Measurements from ENCODE around the gene PIGQ. TPM values are rescaled to one million over a fixed set of nuclear protein-coding genes. Genes with fewer than 3 reads are reported as not detected.

PIGQ gene
- total RNA-seq, 1 experiment from 2014 or later = 58.0 TPM

- H2AFZ ChIP-seq (ENCODE audit: low read length) = no peak within 1 kb of the TSS
- H2BK20ac ChIP-seq (ENCODE audit: low read depth, low read length, poor library complexity, severe bottlenecking) = no peak within 1 kb of the TSS
- no peak within 1 kb of the TSS for H2BK15ac ChIP-seq (ENCODE audit: low read depth, low read length)
- no peaks in the 10 kb centered on the region; the same call in 1 of the 2 replicates for H3K27me3 ChIP-seq (ENCODE audit: insufficient read depth, low read length)
- H3K27ac ChIP-seq (ENCODE audit: insufficient read length, low read depth, low read length) = no peak within 1 kb of the TSS
- H3K23ac ChIP-seq (ENCODE audit: insufficient read length, low read depth, low read length) = no peak within 1 kb of the TSS
- H3K18ac ChIP-seq (ENCODE audit: insufficient read length, low read depth, low read length) = no peak within 1 kb of the TSS
- no peak within 1 kb of the TSS for H3K4ac ChIP-seq (ENCODE audit: low read depth, low read length)
- no peak within 1 kb of the TSS for H3K4me2 ChIP-seq (ENCODE audit: insufficient read depth, insufficient read length, low read length)
- no peak within 1 kb of the TSS for H3T11ph ChIP-seq (ENCODE audit: low read length)
- no peak within 1 kb of the TSS for H2BK5ac ChIP-seq (ENCODE audit: insufficient read length, low read length)
- Mint-ChIP-seq H3K27me3 (ENCODE audit: low read depth) (peaks cover 15% of the 10 kb centered on the region), H3K27ac (0 out of 7 replicates have a peak within 1 kb of the TSS, but pooled peaks of 1 of the 3 experiments have one; percentile 18), H3K36me3 (ENCODE audit: insufficient read depth in 1 of 3, low read depth in 3 of 3) (peaks cover 0 to 2% (median 0%) of the 10 kb centered on the region in 3 experiments; a peak in 2 of 7 replicates), H3K9me3 (no peaks in the 10 kb centered on the region; a peak in 1 of 5 replicates), H3K4me3 (peak within 1 kb of the TSS; percentile 3 to 17; a peak in 1 of 5 replicates), H3K4me1 (peaks cover 13 to 33% of the 10 kb centered on the region in 2 experiments)
- H3K9ac ChIP-seq (ENCODE audit: extremely low read depth, insufficient read length, low read length) = no peak within 1 kb of the TSS
- H3K79me2 ChIP-seq (ENCODE audit: insufficient read depth, low read length) = no peaks in the 10 kb centered on the region; the same call in 1 of the 2 replicates
- H3K14ac ChIP-seq (ENCODE audit: insufficient read depth, low read length) = peak within 1 kb of the TSS; percentile 40; the same call in 1 of the 2 replicates
- H2BK120ac ChIP-seq (ENCODE audit: low read depth, low read length, poor library complexity, severe bottlenecking) = no peak within 1 kb of the TSS
- no peaks in the 10 kb centered on the region for H3K79me1 ChIP-seq (ENCODE audit: insufficient read depth, low read depth, low read length, poor library complexity, severe bottlenecking)
- no peak within 1 kb of the TSS for H3K56ac ChIP-seq (ENCODE audit: insufficient read length, low read depth, low read length)
- no peak within 1 kb of the TSS for H4K91ac ChIP-seq (ENCODE audit: insufficient read length, low read depth, low read length)
- H4K20me1 ChIP-seq (ENCODE audit: control insufficient read depth, insufficient read depth, insufficient read length) = peaks cover 3% of the 10 kb centered on the region
- no CpG with 5 or more reads among the region's 26 CpGs for WGBS (ENCODE audit: extremely low coverage, insufficient read length, low lambda C conversion rate)
- H3K4me1 ChIP-seq (ENCODE audit: insufficient read depth, low read length) = no peaks in the 10 kb centered on the region
- no peak within 1 kb of the TSS for H4K8ac ChIP-seq (replicated peaks; ENCODE audit: insufficient read length, low read depth, low read length)
- no peak within 1 kb of the TSS for H2AK5ac ChIP-seq (ENCODE audit: insufficient read length, low read length)
- no peaks in the 10 kb centered on the region for H3K9me3 ChIP-seq (ENCODE audit: control insufficient read depth, low read depth, low read length)
- peak; percentile 86 for DNase-seq
- no peak within 1 kb of the TSS for H4K5ac ChIP-seq (ENCODE audit: insufficient read length, low read depth, low read length)
- H3K23me2 ChIP-seq (ENCODE audit: insufficient read length, low read depth, low read length, poor library complexity, severe bottlenecking) = peaks cover 5% of the 10 kb centered on the region
- H2BK12ac ChIP-seq (ENCODE audit: insufficient read length, low read depth, low read length) = no peak within 1 kb of the TSS
- no peak for TF ChIP-seq CTCF (conservative IDR thresholded peaks at IDR 0.05)
Measured at GRCh38 chr16:566475-567372, 3.0 kb upstream of the PIGQ start, which contains the start of gene NHLRC4. Gene NHLRC4, plus strand, starts transcription at chr16:567005. Its CDS starts 1,043 bp downstream, at chr16:568048.
